ENCODE measurements around the gene HGS.

The HGS gene

GRCh38 chr17:81683584-81684441 is at the start of gene HGS, which contains the start of gene ARL16:
Gene HGS, plus strand, starts transcription at chr17:81684011. Its CDS starts 56 bp downstream, at chr17:81684067.
Gene ARL16, minus strand, starts transcription at chr17:81683797. Its CDS starts 44 bp downstream, at chr17:81683753.
- TF ChIP-seq, protein P1, sequence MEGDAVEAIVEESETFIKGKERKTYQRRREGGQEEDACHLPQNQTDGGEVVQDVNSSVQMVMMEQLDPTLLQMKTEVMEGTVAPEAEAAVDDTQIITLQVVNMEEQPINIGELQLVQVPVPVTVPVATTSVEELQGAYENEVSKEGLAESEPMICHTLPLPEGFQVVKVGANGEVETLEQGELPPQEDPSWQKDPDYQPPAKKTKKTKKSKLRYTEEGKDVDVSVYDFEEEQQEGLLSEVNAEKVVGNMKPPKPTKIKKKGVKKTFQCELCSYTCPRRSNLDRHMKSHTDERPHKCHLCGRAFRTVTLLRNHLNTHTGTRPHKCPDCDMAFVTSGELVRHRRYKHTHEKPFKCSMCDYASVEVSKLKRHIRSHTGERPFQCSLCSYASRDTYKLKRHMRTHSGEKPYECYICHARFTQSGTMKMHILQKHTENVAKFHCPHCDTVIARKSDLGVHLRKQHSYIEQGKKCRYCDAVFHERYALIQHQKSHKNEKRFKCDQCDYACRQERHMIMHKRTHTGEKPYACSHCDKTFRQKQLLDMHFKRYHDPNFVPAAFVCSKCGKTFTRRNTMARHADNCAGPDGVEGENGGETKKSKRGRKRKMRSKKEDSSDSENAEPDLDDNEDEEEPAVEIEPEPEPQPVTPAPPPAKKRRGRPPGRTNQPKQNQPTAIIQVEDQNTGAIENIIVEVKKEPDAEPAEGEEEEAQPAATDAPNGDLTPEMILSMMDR (IDR thresholded peaks at IDR 0.05; ENCODE audit: insufficient read depth, missing control alignments), result no peak
- DNase-seq (ENCODE audit: insufficient read length, low spot score) (peak; percentile 100), FAIRE-seq (no peak)

DNA sequence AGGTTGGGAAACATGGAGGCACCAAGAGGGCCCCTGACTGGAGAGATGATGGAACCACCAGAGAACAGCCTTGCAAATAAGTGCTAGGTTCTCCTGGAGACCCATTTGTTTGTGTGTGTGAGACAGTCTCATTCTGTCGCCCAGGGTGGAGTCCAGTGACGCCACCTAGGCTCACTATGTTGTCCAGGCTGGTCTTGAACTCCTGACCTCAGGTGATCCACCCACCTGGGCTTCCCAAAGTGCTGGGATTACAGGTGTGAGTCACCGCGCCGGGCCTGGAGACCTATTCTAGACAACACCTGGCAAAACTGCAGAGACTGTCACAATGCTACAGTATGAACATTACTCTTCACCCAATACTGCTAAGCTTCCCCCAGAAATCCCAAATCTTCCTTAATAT is 48.4 kb upstream of the HGS start:
- no peak for FAIRE-seq
- TF ChIP-seq, protein P1 (IDR thresholded peaks at IDR 0.05; ENCODE audit: insufficient read depth, missing control alignments), result no peak
- DNase-seq (ENCODE audit: insufficient read length, low spot score), result no peak

- no peak for FAIRE-seq
- TF ChIP-seq, protein P1 (IDR thresholded peaks at IDR 0.05; ENCODE audit: insufficient read depth, missing control alignments), result no peak
- no peak for DNase-seq (ENCODE audit: insufficient read length, low spot score)
Observed at GRCh38 chr17:81635973-81636504, 47.8 kb upstream of the HGS start.

GRCh38 chr17:81636505-81637288 is 47.1 kb upstream of the HGS start, which contains the start of the genes NPLOC4 and TSPAN10:
Gene NPLOC4, minus strand, starts transcription at chr17:81637112. Its CDS starts 182 bp downstream, at chr17:81636930.
Gene TSPAN10, plus strand, starts transcription at chr17:81637196. Its CDS starts 5,217 bp downstream, at chr17:81642413.
- peak; percentile 93 for DNase-seq (ENCODE audit: insufficient read length, low spot score)
- TF ChIP-seq, protein P1 (IDR thresholded peaks at IDR 0.05; ENCODE audit: insufficient read depth, missing control alignments), result no peak
- FAIRE-seq, result no peak

DNA sequence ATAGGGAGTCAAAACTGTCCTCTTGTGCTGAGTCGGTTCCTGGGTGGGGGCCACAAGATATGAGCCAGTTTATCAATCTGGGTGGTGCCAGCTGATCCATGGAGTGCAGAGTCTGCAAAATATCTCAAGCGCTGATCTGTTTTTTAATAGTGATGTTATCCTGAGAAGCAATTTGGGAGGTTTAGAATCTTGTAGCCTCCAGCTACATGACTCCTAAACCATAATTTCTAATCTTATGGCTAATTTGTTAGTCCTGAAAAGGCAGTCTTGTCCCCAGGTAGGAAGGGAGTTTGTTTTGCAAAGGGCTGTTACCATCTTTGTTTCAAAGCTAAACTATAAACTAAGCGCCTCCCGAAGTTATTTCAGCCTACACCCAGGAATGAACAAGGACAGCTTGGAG is 45.1 kb upstream of the HGS start:
- TF ChIP-seq, protein P1 (IDR thresholded peaks at IDR 0.05; ENCODE audit: insufficient read depth, missing control alignments), result no peak
- DNase-seq (ENCODE audit: insufficient read length, low spot score), result no peak
- no peak for FAIRE-seq

- TF ChIP-seq, protein P1 (IDR thresholded peaks at IDR 0.05; ENCODE audit: insufficient read depth, missing control alignments), result no peak
- DNase-seq (ENCODE audit: insufficient read length, low spot score) (no peak), FAIRE-seq (no peak)
Observed at GRCh38 chr17:81640011-81640410, 43.8 kb upstream of the HGS start.

All from D721Med (cell line).